GM18861 (cell line): Measurements from ENCODE around the gene AHRR.

Experiments used
- ATAC-seq: cut with Tn5 transposase; IDR thresholded peaks from one replicate; pipeline ENCODE4 v1.9.1; 2021; ENCODE audit not compliant: unreplicated experiment

Gene AHRR

DNA sequence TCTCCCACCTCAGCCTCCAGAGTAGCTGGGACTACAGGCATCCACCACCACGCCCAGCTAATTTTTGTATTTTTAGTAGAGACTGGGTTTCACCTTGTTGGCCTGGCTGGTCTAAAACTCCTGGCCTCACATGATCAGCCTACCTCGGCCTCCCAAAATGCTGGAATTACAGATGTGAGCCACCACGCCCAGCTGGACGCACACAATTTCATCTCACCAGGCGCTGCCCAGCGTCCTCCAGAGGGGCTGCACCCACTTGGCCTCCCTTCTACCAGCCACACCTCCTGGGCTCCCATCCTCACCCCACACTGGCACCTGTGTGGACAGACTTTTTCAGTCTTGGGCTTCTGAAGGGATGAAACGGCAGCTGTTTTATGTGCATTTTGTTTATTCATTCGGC, 117.7 kb downstream of the AHRR start:
- ATAC-seq, result no peak

DNA sequence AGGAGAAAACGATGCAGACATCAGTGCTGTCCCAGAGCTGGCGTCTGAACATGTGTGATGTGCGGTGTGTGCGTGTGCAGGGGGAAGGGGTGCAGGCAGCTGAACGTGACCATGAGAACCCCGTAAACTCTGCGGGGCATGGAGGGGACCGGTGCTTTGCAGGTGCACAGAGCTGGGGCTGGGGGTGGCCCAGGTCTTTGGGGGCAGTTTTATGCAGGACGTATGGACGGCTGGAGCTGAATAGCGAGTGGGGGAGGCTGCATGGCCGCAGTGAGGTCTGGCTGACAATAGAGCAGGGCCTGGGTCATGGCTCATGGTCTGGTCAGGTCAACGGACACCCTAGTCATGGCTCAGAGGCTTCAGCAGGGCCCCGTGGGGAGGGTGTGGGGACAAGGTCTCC, 118.1 kb downstream of the AHRR start:
- no peak for ATAC-seq

DNA sequence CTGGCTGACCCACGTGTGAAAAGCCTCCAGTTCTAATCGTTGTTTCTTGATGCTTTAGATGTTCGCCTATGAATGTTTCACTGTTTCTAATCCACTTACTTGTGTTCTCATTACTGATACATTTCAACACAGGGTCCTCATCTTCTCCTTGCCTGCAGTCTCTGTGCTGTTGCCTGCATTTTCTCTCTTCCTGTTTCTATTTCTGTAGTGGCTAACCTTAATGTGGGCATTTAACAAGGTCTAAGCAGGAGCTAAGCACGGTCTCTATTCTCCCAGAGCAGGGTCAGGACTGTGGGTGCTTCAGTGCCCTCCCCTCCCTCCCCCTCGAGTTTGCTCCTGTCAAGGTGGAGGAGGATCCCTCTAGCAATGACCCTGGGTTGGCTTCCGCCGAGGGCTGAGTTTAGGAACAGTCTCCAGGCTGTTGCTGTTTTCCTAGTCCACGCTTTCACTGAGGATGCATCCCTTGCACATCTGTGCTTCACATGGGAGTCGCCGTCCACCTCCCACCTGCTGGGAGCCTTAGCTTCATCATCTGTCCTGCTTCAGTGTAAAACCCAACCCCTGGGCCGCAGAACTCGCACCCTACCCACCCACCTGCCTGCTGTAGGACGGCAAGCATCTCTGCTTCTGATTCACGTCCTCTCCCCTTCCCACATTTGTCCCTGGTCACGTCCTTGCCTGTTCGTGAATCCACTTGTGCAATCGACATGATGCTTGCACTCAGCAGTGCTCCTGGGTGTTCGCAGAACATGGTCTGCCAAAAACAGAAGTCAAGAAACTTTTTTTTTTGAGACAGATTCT, 119.1 kb downstream of the AHRR start:
- ATAC-seq, result no peak

DNA sequence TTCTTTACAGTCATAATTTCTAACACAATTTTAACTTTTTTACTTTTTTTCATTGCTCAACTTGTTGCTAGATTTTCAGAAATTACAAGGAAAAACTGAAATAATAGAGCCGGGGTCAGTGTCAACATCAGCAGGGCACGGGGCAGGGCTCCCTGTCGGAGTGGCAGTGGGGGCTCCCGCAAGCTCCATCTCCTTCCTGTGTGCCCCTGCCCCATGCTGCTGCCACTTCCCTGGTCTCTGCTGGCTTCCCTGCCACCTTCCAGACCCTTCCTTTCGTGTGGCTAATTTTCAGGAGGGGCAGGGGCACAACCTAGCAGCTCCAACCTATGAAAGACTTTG, 120.5 kb downstream of the AHRR start:
- ATAC-seq, result no peak

DNA sequence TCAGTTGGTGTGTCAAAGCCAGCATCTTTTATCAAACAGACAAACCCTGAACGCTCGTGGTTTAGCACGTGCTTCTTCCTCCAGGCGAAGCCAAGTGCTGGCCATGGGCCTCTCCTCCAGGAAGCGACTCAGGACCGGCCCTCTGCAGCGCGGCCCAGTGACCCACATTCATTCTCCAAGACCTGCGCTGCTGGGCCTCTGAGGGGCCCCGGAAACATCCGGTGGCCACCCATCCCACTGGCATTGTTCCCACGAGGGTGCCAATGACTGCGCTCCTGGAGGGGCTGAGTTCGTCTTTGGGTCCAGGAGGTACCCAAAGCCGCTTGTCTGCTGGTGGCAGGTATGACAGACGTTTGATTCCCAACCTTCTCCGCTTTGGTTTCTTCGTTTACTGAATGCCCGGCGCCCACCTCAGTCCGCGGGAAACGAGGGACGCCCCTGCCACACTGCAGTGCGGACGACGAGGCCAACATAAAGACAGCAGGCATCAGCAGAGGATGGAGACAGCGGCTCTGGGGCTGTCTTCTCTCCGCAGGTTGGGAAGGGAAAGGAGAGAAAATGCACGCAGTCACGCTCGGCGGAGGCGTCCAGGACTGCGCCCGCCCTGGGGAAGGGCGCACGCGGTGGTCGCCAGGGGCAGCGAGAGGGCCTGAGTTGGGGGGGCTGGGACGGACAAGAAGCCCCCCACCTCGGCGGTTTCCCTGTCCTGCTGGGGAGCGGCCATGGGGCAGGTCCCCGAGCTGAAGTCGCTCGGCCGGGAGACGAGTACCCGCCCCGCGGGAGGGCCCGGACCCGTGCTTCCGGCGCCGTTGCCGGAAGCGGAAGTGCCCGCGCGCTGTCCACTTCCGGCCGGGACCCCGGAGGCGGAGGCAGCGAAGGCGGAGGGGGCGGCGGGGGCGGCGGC, 121.1 kb downstream of the AHRR start, which contains the start of gene EXOC3:
Gene EXOC3 (plus strand): TSS at position 842 of the 904 bp plus-strand sequence. CDS start 3,030 bp downstream, outside the sequence.
- ATAC-seq, result peak; percentile 71

DNA sequence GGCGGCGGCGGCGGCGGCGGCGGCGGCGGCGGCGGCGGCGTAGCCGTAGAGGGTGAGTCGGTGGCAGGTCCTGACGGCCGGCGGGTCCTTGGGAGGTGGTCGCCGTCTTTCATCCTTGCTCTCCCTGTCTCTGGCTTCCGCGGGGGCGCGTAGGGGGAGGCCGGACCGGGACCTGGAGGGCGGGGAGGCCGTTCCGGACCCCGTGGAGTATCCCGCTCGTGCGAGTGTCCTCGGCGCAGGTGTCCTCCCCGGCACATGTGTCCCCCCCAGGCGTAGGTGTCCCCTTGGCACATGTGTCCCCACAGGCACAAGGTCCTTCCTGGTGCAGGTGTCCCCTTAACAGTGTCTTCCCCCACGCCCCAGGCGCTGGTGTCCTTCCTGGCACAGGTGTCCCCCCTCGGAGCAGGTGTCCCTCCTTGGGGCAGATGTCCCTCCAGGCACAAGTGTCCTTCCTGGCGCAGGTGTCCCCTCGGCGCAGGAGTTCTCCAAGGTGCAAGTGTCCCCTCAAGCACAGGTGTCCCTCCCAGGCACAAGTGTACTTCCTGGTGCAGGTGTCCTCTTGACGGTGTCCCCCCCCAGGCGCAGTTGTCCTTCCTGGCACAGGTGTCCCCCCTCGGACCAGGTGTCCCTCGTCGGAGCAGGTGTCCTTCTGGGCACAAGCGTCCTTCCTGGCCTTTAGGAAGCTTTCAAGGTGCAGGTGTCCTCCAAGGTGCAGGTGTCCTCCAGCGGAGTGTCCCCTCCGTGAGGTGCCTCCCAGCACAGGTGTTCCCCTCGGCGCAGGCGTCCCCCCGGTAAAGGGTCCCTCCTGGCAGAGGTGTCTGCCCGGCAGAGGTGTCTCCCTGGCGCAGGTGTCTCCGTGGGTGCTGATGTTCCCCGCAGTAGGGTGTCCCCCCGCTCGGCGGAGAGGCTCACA, 122.0 kb downstream of the AHRR start:
- no peak for ATAC-seq

DNA sequence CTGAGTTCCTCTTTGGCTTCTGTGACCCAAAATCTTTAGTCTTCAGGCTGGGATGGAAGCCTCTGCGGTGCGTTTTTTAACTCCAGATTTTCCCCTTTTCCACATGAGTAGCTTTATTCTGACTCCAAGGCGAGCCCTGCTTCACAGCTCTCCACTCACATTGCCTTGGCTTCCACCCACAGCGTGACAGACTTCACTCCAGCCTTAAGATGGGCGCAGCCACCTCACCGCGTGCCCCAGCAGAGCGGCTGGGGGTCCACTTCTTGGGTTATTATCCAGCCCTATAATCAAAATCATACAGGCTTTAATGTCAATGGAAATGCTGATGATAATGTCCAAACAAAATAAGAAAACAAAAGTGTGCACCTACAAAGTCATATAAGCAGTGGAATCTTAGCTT, 122.7 kb downstream of the AHRR start:
- ATAC-seq, result no peak

DNA sequence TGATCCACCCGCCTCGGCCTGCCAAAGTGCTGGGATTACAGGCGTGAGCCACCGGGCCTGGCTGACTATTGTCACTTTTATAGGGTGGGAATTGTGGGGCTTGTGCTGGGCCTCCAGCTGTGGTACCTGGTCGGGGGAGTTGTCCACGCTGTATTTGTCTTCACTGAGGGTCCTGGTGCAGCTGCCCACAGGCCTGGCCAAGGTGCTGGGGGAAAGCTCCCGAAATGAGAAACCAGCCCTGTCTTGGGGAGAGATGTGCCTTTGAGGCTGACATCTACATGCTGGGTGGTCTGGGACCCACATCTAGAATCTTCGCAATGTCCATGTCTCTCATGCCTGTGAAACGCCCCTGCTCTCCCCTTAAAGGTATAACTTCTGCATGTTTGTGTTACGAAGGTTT, 124.1 kb downstream of the AHRR start:
- no peak for ATAC-seq

DNA sequence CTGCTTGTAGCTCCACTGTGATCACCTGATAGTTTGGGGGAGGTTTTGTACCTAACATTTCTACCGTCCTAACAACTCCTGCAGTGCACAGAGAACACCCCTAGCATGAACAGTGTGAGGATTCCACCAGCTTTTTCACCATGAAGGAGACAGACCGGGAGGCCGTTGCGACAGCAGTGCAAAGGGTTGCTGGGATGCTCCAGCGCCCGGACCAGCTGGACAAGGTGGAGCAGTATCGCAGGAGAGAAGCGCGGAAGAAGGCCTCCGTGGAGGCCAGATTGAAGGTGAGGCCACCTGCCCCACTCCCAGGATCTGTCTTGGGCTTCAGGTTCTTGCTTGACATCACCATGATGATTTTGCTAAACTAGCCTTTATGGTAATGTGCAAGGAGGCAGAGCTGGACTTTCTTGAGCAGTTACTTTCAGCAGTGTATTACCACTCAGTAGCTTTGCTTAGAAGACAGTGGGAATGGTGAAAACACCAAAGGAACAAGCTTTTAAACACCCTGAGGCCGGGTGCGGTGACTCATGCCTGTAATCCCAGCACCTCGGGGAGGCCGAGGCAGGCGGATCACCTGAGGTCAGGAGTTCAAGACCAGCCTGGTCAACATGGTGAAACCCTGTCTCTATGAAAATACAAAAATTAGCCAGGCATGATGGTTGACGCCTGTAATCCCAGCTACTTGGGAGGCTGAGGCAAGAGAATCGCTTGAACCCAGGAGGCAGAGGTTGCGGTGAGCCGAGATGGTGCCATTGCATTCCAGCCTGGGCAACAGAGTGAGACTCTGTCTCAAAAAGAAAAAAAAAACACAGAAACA, 124.8 kb downstream of the AHRR start:
- no peak for ATAC-seq

DNA sequence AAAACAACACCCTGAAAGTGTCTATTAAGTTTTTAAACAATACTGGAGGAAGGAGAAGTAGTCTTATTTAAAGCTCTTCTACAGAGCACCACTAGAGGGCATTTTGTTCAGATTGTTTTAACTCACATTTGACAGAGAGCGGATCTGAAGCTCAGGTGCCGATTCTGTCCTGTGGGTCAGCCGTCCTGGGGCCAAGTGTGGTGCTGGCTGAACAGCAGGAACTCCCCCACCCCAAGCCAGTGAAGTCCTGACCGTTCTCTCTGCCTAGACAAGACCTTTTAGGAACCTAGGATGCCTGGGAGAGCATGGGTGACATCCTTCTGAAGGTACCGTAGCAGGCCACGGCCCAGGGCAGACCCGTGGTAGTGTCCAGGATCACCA, 125.4 kb downstream of the AHRR start:
- ATAC-seq, result no peak

DNA sequence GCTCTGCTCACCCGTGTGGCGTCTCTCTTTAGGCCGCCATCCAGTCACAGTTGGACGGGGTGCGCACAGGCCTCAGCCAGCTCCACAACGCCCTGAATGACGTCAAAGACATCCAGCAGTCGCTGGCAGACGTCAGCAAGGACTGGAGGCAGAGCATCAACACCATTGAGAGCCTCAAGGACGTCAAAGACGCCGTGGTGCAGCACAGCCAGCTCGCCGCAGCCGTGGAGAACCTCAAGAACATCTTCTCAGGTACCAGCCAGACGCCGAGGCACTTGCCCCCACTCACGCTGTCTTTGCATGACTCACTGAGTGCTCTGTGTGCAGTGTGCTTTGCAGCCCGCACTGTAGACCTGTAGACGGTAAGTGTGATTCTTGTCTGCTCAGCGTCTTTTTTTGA, 126.0 kb downstream of the AHRR start:
- no peak for ATAC-seq

DNA sequence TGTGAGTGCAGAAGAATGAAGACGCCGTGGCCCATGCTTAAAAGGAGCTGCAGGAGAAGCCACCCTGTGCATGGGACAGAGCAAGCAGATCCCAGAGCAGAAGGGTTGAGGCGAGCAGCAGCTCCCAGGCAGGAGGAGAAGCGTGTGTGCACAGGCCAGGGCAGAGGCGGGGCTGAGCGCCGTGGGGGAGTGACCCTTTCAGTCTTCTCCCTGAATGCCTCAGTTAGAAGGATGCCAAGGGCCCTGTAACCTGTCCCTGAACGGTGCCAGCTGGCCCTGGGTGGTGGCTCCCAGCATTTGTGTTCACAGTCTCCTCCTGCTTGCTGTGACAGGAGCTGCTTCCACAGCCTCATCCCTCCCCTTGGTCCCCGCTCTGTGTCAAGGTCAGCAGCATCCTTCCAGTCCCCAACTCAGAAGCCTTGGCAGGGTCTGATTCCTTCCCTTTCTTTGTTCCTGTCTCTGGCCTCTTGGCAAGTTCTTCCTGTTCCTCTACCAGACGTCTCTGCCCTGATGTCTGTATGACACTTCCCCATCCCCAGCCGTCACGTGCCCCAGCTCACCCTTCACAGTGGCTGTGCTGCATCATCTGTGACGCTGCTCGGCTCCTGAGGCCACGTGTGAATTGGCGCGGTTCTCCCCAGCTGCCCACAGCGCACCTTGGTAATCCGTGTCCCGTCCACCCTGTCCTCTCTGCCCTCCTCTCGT, 126.7 kb downstream of the AHRR start:
- ATAC-seq, result no peak

DNA sequence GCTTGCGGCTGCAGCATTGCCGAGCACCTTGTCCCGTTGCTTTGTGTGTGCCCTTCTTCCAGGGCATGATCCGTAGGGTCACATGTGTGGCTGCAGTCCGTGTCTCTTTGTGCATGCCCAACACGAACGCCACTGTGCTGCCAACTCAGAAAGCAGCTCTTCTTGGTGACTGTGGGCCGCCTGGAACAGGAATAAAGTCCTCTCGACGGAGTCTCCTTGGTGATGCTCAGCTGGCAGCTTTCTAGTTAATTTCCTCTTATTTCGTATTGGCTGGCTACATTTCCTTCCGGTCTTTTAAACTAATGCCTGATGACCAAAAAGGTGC, 127.2 kb downstream of the AHRR start:
- no peak for ATAC-seq

DNA sequence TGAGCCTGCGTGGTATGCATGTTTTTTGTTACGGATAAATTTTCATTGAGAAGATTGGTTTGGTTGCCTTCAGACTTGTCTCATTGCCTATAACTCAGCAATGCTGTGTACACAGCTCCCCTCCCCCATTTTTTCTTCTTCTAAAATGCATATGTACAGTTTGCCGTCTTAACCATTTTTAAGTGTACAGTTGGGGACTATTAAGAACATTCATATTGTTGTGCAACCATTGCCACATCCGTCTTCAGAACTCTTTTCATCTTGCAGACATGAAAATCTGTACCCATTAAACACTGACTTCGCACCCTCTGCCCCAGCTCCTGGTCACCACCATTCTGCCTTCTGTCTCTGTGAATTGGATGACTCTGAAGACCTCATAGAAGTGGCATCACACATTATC, 127.6 kb downstream of the AHRR start:
- ATAC-seq, result no peak

DNA sequence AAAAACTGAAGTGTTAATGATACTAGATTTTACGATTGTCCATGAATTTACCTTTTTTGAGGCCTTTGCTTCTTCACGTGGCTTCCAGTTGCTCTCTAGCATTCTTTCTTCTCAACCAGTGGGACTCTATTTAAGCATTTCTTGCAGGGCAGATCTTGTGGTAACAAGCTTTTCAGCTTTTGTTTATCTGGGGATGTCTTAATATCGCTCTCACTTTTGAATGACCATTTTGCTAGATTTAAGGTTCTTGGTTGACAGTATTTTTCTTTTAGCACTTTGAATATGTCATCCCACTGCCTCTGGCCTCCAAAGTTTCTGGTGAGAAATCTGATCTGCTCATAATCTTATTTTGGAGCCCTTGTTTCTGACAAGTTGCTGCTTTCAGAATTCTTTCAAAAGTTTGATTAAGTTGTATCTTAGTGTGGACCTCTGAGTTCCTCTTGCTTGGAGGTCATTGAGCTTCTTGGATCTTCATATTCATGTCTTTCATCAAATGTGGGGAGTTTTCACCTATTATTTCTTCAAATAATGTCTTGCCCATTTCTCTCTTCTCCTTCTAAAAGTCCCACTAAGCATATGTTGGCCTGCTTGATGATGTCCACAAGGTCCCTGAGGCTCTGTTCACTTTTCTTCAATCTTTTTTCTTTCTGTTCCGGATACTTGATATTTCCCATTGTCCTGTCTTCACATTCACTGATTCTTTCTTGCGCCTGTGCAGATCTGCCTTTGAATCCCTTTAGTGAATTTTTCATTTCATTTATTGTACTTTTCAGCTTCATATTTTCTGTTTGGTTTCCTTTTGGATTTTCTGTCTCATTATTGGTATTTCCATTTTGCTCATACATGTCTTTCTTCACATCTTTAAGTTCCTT, 130.3 kb downstream of the AHRR start:
- ATAC-seq, result no peak

DNA sequence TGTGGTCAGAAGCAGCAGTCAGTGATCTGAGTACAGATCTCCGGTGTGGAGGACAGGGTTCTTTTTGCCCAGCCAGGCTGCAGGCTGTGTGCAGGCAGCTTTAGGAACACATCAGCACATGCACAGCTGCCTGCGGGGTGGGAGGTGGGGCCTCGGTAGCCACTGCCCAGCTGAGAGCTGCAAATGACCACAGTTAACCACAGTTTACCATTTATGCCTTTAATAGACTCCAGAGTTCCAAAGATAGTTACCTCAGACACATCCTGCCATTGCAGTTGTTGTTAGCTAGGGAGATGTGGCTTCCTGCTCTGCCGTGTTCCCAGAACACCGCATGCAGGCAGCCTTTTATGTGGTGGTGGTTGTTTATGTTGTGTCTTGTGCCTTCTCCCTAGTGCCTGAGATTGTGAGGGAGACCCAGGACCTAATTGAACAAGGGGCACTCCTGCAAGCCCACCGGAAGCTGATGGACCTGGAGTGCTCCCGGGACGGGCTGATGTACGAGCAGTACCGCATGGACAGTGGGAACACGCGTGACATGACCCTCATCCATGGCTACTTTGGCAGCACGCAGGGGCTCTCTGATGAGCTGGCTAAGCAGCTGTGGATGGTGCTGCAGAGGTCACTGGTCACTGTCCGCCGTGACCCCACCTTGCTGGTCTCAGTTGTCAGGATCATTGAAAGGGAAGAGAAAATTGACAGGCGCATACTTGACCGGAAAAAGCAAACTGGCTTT, 131.6 kb downstream of the AHRR start:
- ATAC-seq, result no peak

DNA sequence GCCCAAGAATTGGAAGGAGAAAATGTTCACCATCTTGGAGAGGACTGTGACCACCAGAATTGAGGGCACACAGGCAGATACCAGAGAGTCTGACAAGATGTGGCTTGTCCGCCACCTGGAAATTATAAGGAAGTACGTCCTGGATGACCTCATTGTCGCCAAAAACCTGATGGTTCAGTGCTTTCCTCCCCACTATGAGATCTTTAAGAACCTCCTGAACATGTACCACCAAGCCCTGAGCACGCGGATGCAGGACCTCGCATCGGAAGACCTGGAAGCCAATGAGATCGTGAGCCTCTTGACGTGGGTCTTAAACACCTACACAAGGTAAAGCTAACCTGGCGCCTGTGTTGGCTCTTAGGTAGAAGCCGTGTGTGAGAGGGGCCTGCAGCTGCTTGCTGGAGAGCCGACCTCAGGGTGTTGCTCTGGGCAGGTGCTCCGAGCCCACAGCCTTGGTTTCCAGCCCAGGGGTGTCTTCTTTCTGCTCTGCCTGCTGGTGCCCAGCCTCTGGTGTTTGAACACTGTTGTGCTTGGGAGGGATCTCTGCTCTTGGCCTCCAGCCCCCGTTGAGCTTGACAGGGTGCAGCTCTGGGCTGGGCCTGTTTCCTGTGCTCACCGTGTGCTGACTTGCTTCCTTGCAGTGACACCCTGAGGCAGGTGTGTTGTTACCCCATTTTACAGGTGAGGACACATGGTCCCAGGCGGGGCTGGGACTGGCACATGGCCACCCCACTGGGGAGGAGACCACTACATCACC, 132.4 kb downstream of the AHRR start:
- no peak for ATAC-seq

DNA sequence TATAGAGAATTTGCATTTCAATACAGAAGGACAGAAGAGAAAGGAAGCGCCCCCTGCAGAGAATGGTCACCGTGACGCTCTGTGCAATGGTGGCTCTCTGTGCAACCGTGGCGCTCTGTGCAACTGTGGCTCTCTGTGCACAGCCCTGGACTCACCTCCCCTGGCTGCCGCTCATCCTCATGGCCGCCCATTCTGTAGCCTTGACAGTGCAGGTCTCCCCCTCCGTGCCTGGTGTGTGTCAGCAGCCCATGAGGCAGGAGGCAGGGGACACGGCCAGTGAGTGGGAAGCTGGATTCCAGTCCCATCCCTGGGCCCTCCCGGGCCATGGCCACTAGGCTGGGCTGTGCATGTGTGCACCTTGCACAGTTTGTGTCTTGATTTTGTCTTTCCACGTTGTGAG, 133.4 kb downstream of the AHRR start:
- no peak for ATAC-seq
